Measurements from ENCODE around the gene TSPAN17. TPM values are rescaled to one million over a fixed set of nuclear protein-coding genes. Genes with fewer than 3 reads are reported as not detected.

TSPAN17 gene
- total RNA-seq, 1 donor from 2014 or later, result 27.1 TPM

Small RNAs within 50 kb of the gene (small RNA-seq; reads per million reads assigned to genes)
- gene MIR4281, result not detected

Other genes starting within 250 kb of the TSPAN17 start
- gene CLTB, start 230.9 kb upstream of the TSPAN17 start, total RNA-seq, result 42.0 TPM
- 32.6 TPM for gene FAF2, start 199.1 kb upstream of the TSPAN17 start, total RNA-seq
- 8.6 TPM for gene RNF44, start 110.1 kb upstream of the TSPAN17 start, total RNA-seq
- gene CDHR2, start 98.1 kb upstream of the TSPAN17 start, total RNA-seq, result under 0.01 TPM
- gene GPRIN1, start 37.3 kb upstream of the TSPAN17 start, total RNA-seq, result 107 TPM
- gene SNCB, start 16.9 kb upstream of the TSPAN17 start, total RNA-seq, result 12.6 TPM
- gene EIF4E1B, start 16.8 kb upstream of the TSPAN17 start, total RNA-seq, result not detected
- 8.3 TPM for gene UNC5A, start 163.1 kb downstream of the TSPAN17 start, total RNA-seq